HL-60 (cell line): ENCODE results near the gene BRD4.

ENCODE experiments used
- GABPA ChIP-seq: IDR thresholded peaks from 2 replicates; pipeline ENCODE4 v1.6.1; 2012; ENCODE audit warnings: low read depth
- POLR2AphosphoS5 ChIP-seq: IDR thresholded peaks from 2 replicates; pipeline ENCODE4 v1.6.1; 2012; ENCODE audit warnings: low read depth
- SPI1 ChIP-seq: IDR thresholded peaks from 2 replicates; pipeline ENCODE4 v1.6.1; 2012; ENCODE audit warnings: low read depth, mild to moderate bottlenecking, borderline replicate concordance
- TF ChIP-seq, protein P1 (sequence below): IDR thresholded peaks from one replicate; pipeline ENCODE4 v1.5.1; 2011; ENCODE audit warnings: low read length, control low read depth, inconsistent platforms; ENCODE audit not compliant: insufficient read depth
- TF ChIP-seq, protein P2 (sequence below): IDR thresholded peaks from 2 replicates; pipeline ENCODE4 v1.6.1; 2012; ENCODE audit warnings: low read depth; ENCODE audit not compliant: insufficient replicate concordance

GRCh38 chr19:15195371-15196334 is 136.7 kb downstream of the BRD4 start:
- TF ChIP-seq, protein P1, sequence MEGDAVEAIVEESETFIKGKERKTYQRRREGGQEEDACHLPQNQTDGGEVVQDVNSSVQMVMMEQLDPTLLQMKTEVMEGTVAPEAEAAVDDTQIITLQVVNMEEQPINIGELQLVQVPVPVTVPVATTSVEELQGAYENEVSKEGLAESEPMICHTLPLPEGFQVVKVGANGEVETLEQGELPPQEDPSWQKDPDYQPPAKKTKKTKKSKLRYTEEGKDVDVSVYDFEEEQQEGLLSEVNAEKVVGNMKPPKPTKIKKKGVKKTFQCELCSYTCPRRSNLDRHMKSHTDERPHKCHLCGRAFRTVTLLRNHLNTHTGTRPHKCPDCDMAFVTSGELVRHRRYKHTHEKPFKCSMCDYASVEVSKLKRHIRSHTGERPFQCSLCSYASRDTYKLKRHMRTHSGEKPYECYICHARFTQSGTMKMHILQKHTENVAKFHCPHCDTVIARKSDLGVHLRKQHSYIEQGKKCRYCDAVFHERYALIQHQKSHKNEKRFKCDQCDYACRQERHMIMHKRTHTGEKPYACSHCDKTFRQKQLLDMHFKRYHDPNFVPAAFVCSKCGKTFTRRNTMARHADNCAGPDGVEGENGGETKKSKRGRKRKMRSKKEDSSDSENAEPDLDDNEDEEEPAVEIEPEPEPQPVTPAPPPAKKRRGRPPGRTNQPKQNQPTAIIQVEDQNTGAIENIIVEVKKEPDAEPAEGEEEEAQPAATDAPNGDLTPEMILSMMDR: no peak
- TF ChIP-seq POLR2AphosphoS5 (no peak), SPI1 (no peak), GABPA (no peak)
- TF ChIP-seq, protein P2, sequence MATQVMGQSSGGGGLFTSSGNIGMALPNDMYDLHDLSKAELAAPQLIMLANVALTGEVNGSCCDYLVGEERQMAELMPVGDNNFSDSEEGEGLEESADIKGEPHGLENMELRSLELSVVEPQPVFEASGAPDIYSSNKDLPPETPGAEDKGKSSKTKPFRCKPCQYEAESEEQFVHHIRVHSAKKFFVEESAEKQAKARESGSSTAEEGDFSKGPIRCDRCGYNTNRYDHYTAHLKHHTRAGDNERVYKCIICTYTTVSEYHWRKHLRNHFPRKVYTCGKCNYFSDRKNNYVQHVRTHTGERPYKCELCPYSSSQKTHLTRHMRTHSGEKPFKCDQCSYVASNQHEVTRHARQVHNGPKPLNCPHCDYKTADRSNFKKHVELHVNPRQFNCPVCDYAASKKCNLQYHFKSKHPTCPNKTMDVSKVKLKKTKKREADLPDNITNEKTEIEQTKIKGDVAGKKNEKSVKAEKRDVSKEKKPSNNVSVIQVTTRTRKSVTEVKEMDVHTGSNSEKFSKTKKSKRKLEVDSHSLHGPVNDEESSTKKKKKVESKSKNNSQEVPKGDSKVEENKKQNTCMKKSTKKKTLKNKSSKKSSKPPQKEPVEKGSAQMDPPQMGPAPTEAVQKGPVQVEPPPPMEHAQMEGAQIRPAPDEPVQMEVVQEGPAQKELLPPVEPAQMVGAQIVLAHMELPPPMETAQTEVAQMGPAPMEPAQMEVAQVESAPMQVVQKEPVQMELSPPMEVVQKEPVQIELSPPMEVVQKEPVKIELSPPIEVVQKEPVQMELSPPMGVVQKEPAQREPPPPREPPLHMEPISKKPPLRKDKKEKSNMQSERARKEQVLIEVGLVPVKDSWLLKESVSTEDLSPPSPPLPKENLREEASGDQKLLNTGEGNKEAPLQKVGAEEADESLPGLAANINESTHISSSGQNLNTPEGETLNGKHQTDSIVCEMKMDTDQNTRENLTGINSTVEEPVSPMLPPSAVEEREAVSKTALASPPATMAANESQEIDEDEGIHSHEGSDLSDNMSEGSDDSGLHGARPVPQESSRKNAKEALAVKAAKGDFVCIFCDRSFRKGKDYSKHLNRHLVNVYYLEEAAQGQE: no peak
